Mucosa of descending colon (tissue), 3 donors: ENCODE measurements around the gene TRIM39. TPM values are rescaled to one million over a fixed set of nuclear protein-coding genes. Genes with fewer than 3 reads are reported as not detected.
A peak's percentile ranks its signal among the peaks of the same experiment; 100 is the strongest.
"Not testable (repeated sequence)": the region's sequence is repeated elsewhere in the genome, so short reads cannot be mapped to it uniquely, and the experiment has no call there.

Experiments
- ATAC-seq: fragments of 200-7000 bp; cut with Tn5 transposase; one replicate; pipeline ENCODE4 v1.9.1; 2020; ENCODE audit warnings: mild to moderate bottlenecking, moderate library complexity
- DNase-seq, 3 donors: peaks; one replicate each; pipeline ENCODE4 v3.0.0-alpha.2; 2020
- H3K36me3 ChIP-seq: fragments of 200-600 bp; one replicate; pipeline ENCODE4 v1.8.0; 2021; ENCODE audit warnings: low read depth, mild to moderate bottlenecking
- H3K4me1 ChIP-seq: fragments of 200-600 bp; one replicate; pipeline ENCODE4 v1.8.0; 2021; ENCODE audit warnings: low read depth, mild to moderate bottlenecking
- H3K4me3 ChIP-seq: fragments of 200-600 bp; one replicate; pipeline ENCODE4 v1.8.0; 2021; ENCODE audit warnings: mild to moderate bottlenecking
- H3K9me3 ChIP-seq: fragments of 200-600 bp; one replicate; pipeline ENCODE4 v1.8.0; 2021; ENCODE audit warnings: mild to moderate bottlenecking
- CTCF ChIP-seq: fragments of 200-600 bp; IDR thresholded peaks from one replicate; pipeline ENCODE4 v1.8.0; 2022; ENCODE audit warnings: antibody characterized with exemption, mild to moderate bottlenecking
- intact Hi-C, 2 donors: fragments of 100-400 bp; cut with DNase I in 1 of 2; cut with micrococcal nuclease in 1 of 2; formaldehyde crosslinking; loops; one replicate each; pipeline versions ENCODE4 v1.11.0 to v1.11.1; 2022; cut with DNase I, micrococcal nuclease
- long read RNA-seq, 2 donors: library from polyadenylated mRNA; unstranded; transcript quantifications; one replicate each; pipeline ENCODE4 v2.0.0, GENCODE V29; 2019 to 2021
- total RNA-seq, 3 donors: library from RNA; stranded (reverse); fragmentation: NEBNext Ultra II Directional in 2 of 3; extraction: Animal tissue kit (Norgen Biotek cat#: 25700) in 2 of 3; gene quantifications; one replicate each; pipeline versions ENCODE4 v1.2.1 to v1.2.4, GENCODE V29; 2021 to 2023
- donor health status: DM: no; HTN: no; CAD: no; lungs with moderate emphysema.
- donor health status: DM: no; HTN: no; CAD: no.
- donor health status: DM: no; HTN: yes; CAD: no.

Gene TRIM39
- total RNA-seq = 10 to 100 TPM in 2 of 3 donors, 1 to 10 TPM in 1; 9.5 to 16.2 (median 10.4) TPM
- long read RNA-seq, donor 1, transcript TRIM39-205 (8 exons, 3,249 nt) = major isoform, 9 of 32 reads
- long read RNA-seq, donor 1, partial matches to known transcripts = 12 of 32 reads
- long read RNA-seq, donor 1, other reads (novel, unspliced or antisense) = 10 of 32 reads
- long read RNA-seq, donor 2, partial matches to known transcripts = 0 of 3 reads
- long read RNA-seq, donor 2, other reads (novel, unspliced or antisense) = 1 of 3 reads

- intact Hi-C loops = no loop called here
- no peaks in the 10 kb centered on the region for H3K9me3 ChIP-seq
- peak; percentile 92 to 93 (median 93) for DNase-seq
- peaks cover 18% of the 10 kb centered on the region for H3K4me1 ChIP-seq
- peak; percentile 91 for ATAC-seq
- no peaks in the 10 kb centered on the region for H3K36me3 ChIP-seq
- TF ChIP-seq CTCF = no peak
- peak within 1 kb of the TSS; percentile 85 for H3K4me3 ChIP-seq
Measured at GRCh38 chr6:30326526-30327231, at the start of gene TRIM39. Gene TRIM39 (plus strand): TSS chr6:30326927. CDS start chr6:30329318, 2,391 bp downstream.

GRCh38 chr6:30280988-30281387, 45.7 kb upstream of the TRIM39 start:
- intact Hi-C loops, H3K4me3 ChIP-seq, H3K36me3 ChIP-seq, DNase-seq, H3K4me1 ChIP-seq, ATAC-seq: not testable (repeated sequence)
- H3K9me3 ChIP-seq = peaks cover 85% of the 10 kb centered on the region

GRCh38 chr6:30282522-30282921, 44.2 kb upstream of the TRIM39 start:
- intact Hi-C loops = no loop called here
- no peaks in the 10 kb centered on the region for H3K36me3 ChIP-seq
- DNase-seq (no peak), ATAC-seq (no peak)
- peaks cover 99% of the 10 kb centered on the region for H3K9me3 ChIP-seq
- no peak for TF ChIP-seq CTCF
- H3K4me3 ChIP-seq = no peak overlapping the region
- no peaks in the 10 kb centered on the region for H3K4me1 ChIP-seq

GRCh38 chr6:30283761-30284160, 43.0 kb upstream of the TRIM39 start:
- no peaks in the 10 kb centered on the region for H3K36me3 ChIP-seq
- no peaks in the 10 kb centered on the region for H3K4me1 ChIP-seq
- ATAC-seq (no peak), DNase-seq (no peak)
- intact Hi-C loops = no loop called here
- peaks cover 93% of the 10 kb centered on the region for H3K9me3 ChIP-seq
- no peak for TF ChIP-seq CTCF
- H3K4me3 ChIP-seq = no peak overlapping the region

GRCh38 chr6:30287139-30287538, 39.6 kb upstream of the TRIM39 start:
- TF ChIP-seq CTCF = no peak
- Histone ChIP-seq H3K9me3 (peaks cover 60% of the 10 kb centered on the region), H3K4me1 (no peaks in the 10 kb centered on the region), H3K36me3 (no peaks in the 10 kb centered on the region), H3K4me3 (no peak overlapping the region)
- DNase-seq = no peak
- no peak for ATAC-seq
- intact Hi-C loops = no loop called here

GRCh38 chr6:30295837-30296236, 30.9 kb upstream of the TRIM39 start:
- DNase-seq = no peak
- H3K4me1 ChIP-seq = no peaks in the 10 kb centered on the region
- ATAC-seq = no peak
- no peaks in the 10 kb centered on the region for H3K36me3 ChIP-seq
- no peaks in the 10 kb centered on the region for H3K9me3 ChIP-seq
- no peak overlapping the region for H3K4me3 ChIP-seq
- no peak for TF ChIP-seq CTCF
- intact Hi-C loops = no loop called here
